Fibroblast of villous mesenchyme (primary cell): Measurements from ENCODE around the gene HOMER2. TPM values are rescaled to one million over a fixed set of nuclear protein-coding genes. Genes with fewer than 3 reads are reported as not detected.

Source experiments
- DNase-seq: peaks from one replicate; pipeline ENCODE4 v3.0.0-alpha.2; 2010; ENCODE audit warnings: low read depth
- H3K4me3 ChIP-seq: 2 replicates; pipeline ENCODE4 v1.5.1; 2011; ENCODE audit warnings: low read depth, mild to moderate bottlenecking, low read length
- CTCF ChIP-seq: IDR thresholded peaks from 2 replicates; pipeline ENCODE4 v1.5.1; 2012; ENCODE audit warnings: low read depth, mild to moderate bottlenecking, low read length; ENCODE audit not compliant: insufficient read depth
- total RNA-seq: library from RNA; depleted of rRNA; stranded (reverse); fragments of >200 nt; gene quantifications from 2 replicates; pipeline ENCODE4 v1.2.3, GENCODE V29; 2012

The HOMER2 gene
- total RNA-seq, 1 donor, result 1.3 TPM

GRCh38 chr15:82911458-82911857, 41.1 kb downstream of the HOMER2 start:
- H3K4me3 ChIP-seq, result no peak overlapping the region
- DNase-seq, result no peak
- TF ChIP-seq CTCF, result no peak

DNA sequence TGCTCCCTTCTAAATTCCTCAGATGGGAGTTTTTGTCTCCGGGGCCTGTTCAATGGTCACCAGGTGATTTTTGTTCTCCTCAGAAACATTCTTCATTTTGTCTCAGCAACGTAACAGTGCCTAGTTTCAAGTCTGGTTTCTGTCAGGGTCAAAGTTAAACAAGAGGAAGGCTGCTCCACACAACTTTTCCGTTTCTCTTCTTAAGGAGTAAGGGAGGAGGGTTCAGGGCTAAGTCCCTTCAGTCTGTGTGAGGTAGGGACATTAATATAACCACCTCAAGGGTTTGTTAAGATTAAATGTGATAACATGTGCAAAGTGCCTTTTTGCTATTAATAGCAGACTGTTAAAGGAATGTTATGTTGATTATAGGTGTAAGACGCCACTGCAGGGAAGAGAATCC, 41.8 kb downstream of the HOMER2 start:
- DNase-seq, result no peak
- no peak overlapping the region for H3K4me3 ChIP-seq
- no peak for TF ChIP-seq CTCF

- no peak for TF ChIP-seq CTCF
- no peak overlapping the region for H3K4me3 ChIP-seq
- no peak for DNase-seq
Measured at GRCh38 chr15:82909080-82909815, 43.3 kb downstream of the HOMER2 start.

DNA sequence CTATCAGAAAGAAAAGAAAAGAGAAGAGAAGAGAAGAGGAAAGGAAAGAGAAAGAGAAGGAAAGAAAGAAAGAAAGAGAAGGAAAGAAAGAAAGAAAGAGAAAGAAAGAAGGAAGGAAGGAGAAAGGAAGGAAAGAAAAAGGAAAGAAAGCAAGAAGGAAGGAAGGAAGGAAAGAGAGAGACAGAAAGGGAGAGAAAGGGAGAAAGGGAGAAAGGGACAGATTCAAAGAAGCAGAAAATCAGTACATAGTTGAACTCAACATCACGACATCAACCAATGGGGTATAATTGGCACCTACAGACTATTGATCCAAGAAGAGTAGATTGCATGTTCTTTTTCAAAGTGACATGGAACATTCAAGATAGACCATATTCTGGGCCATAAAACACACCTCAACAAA, 45.2 kb downstream of the HOMER2 start:
- DNase-seq, result no peak
- H3K4me3 ChIP-seq, result no peak overlapping the region
- TF ChIP-seq CTCF, result no peak

- no peak for DNase-seq
- H3K4me3 ChIP-seq, result no peak overlapping the region
- no peak for TF ChIP-seq CTCF
Measured at GRCh38 chr15:82904574-82904973, 47.9 kb downstream of the HOMER2 start.

GRCh38 chr15:82903511-82903910, 49.0 kb downstream of the HOMER2 start:
- H3K4me3 ChIP-seq, result no peak overlapping the region
- DNase-seq, result no peak
- TF ChIP-seq CTCF, result no peak
